Gastrocnemius medialis (tissue), 4 donors: Measurements from ENCODE around the gene ENOX1.

Experiments used
- CTCF ChIP-seq, 5 experiments: fragments of 450-650 bp in 3 of 5; fragments of 200-600 bp in 2 of 5; sonication (generic) in 2 of 5; IDR thresholded peaks in 4 of 5; conservative IDR thresholded peaks in 1 of 5; 1 replicate in 4 of 5; 2 replicates in 1 of 5; pipeline ENCODE4 v1.5.1; 2016 to 2019; ENCODE audit warnings: antibody characterized with exemption in 5 of 5, mild to moderate bottlenecking in 3 of 5, moderate library complexity in 3 of 5
- POLR2A ChIP-seq, 2 donors: fragments of 450-650 bp; IDR thresholded peaks; one replicate each; pipeline ENCODE4 v1.6.1; 2017; ENCODE audit warnings: antibody characterized with exemption in 2 of 2, mild to moderate bottlenecking in 2 of 2, moderate library complexity in 2 of 2

DNA sequence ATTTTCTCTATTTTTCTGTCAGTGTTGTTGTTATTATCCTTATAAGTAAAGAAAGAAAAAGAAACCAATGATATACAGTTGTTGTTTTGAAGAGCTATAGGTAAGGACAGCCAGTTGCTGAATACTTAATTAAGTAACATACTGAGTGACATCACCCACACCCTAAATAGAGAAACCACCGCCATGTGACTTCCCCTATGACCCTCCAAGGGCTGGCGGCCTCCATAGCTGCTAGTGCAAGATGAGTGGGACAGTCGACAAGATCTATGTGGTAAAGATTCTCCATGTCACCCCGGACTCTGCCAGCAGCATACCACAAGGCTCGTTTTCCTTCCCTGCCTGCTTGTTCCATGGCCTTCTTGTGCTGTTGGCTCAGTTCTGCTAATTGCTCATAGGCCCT lies 542.3 kb downstream of the ENOX1 start:
- TF ChIP-seq POLR2A (IDR thresholded peaks at IDR 0.05), result no peak
- no peak for TF ChIP-seq CTCF (IDR thresholded peaks at IDR 0.05 in 4 of 5, conservative IDR thresholded peaks at IDR 0.05 in 1 of 5)
